ENCODE results near the gene MSMO1. TPM values are rescaled to one million over a fixed set of nuclear protein-coding genes. Genes with fewer than 3 reads are reported as not detected.

The MSMO1 gene
- total and polyA plus RNA-seq, 2 of the 8 experiments (the other 6 are each of a cell fraction or from before 2014, with no cell fraction given), result 79.8 to 109 TPM

GRCh38 chr4:165294907-165295306, 32.6 kb upstream of the MSMO1 start:
- Histone ChIP-seq H3K56ac (replicated peaks; ENCODE audit: insufficient read length, low read depth, low read length) (no peak overlapping the region), H2BK5ac (ENCODE audit: low read depth, low read length) (no peak overlapping the region), H2BK120ac (replicated peaks; ENCODE audit: low read depth, low read length) (no peak overlapping the region), H3K27ac (ENCODE audit: low read depth, low read length) (no peak overlapping the region), H4K20me1 (replicated peaks in 1 of 2; ENCODE audit: control insufficient read depth in 1 of 2, insufficient read depth in 2 of 2, low read length in 2 of 2) (no peaks in the 10 kb centered on the region), H3K9me3 (ENCODE audit: insufficient read depth in 2 of 2, low read depth in 1 of 2, low read length in 1 of 2) (no peaks in the 10 kb centered on the region), H4K8ac (ENCODE audit: extremely low read depth, insufficient read depth, low read length) (no peak overlapping the region), H2AK5ac (ENCODE audit: low read depth, low read length) (no peak overlapping the region), H3K27me3 (replicated peaks in 1 of 4; ENCODE audit: control insufficient read depth in 3 of 4, extremely low read depth in 1 of 4, insufficient read depth in 3 of 4, low read length in 3 of 4) (no peaks in the 10 kb centered on the region), H3K4me1 (replicated peaks in 1 of 4; ENCODE audit: control insufficient read depth in 3 of 4, insufficient read depth in 4 of 4, low read length in 3 of 4) (no peaks in the 10 kb centered on the region), H3K14ac (ENCODE audit: insufficient read length) (no peak overlapping the region), H3K79me2 (ENCODE audit: control insufficient read depth in 1 of 2, insufficient read depth in 2 of 2, low read length in 2 of 2) (no peaks in the 10 kb centered on the region; a peak in 1 of 4 replicates), H2BK15ac (ENCODE audit: low read length) (no peak overlapping the region), H3K18ac (ENCODE audit: extremely low read depth, low read length) (no peak overlapping the region), H3K23ac (ENCODE audit: insufficient read length) (no peak overlapping the region), H3K4ac (replicated peaks; ENCODE audit: insufficient read length, low read depth, low read length) (no peak overlapping the region), H3K79me1 (ENCODE audit: low read depth, low read length) (no peaks in the 10 kb centered on the region), H2BK12ac (ENCODE audit: low read depth, low read length) (no peak overlapping the region), H3K4me3 (ENCODE audit: extremely low read depth in 1 of 4, insufficient read depth in 2 of 4, low read depth in 3 of 4, low read length in 4 of 4) (no peak overlapping the region), H3K9ac (replicated peaks in 1 of 4; ENCODE audit: extremely low read depth in 1 of 4, low read depth in 3 of 4, low read length in 3 of 4) (no peak overlapping the region), H3K4me2 (ENCODE audit: insufficient read depth in 1 of 2, low read depth in 2 of 2, low read length in 2 of 2) (no peak overlapping the region), H4K5ac (ENCODE audit: insufficient read length, low read depth, low read length) (no peak overlapping the region), H4K91ac (replicated peaks; ENCODE audit: insufficient read length, low read length) (no peak overlapping the region), H3K23me2 (ENCODE audit: low read depth, low read length) (no peaks in the 10 kb centered on the region), H2BK20ac (ENCODE audit: low read length) (no peak overlapping the region), H3K36me3 (ENCODE audit: control insufficient read depth in 2 of 4, insufficient read depth in 4 of 4, low read length in 3 of 4) (peaks cover 0 to 7% (median 2%) of the 10 kb centered on the region in 4 experiments; a peak in 2 of 8 replicates), H2AFZ (ENCODE audit: low read length) (no peak overlapping the region)
- no peak for TF ChIP-seq SRF (IDR thresholded peaks at IDR 0.05; ENCODE audit: low read depth, low read length)
- TF ChIP-seq JUN (IDR thresholded peaks at IDR 0.05; ENCODE audit: low read depth, low read length), result no peak
- TF ChIP-seq SP4 (IDR thresholded peaks at IDR 0.05; ENCODE audit: low read length), result no peak
- no peak for TF ChIP-seq POU5F1 (IDR thresholded peaks at IDR 0.05; ENCODE audit: low read depth, low read length)
- no peak for TF ChIP-seq EGR1 (IDR thresholded peaks at IDR 0.05; ENCODE audit: borderline replicate concordance, low read depth, low read length)
- TF ChIP-seq MAX (IDR thresholded peaks at IDR 0.05), result no peak
- no peak for TF ChIP-seq GABPA (IDR thresholded peaks at IDR 0.05; ENCODE audit: borderline replicate concordance, insufficient read depth, low read length)
- TF ChIP-seq RXRA (IDR thresholded peaks at IDR 0.05; ENCODE audit: insufficient read depth, low read depth, low read length), result no peak
- no peak for TF ChIP-seq RNF2 (IDR thresholded peaks at IDR 0.05; ENCODE audit: borderline replicate concordance, low read depth, low read length, missing control alignments, poor library complexity, severe bottlenecking)
- no peak for TF ChIP-seq FOSL1 (IDR thresholded peaks at IDR 0.05; ENCODE audit: insufficient read depth, low read depth, low read length)
- TF ChIP-seq BRCA1 (IDR thresholded peaks at IDR 0.05; ENCODE audit: low read depth, low read length), result no peak
- TF ChIP-seq KDM4A (IDR thresholded peaks at IDR 0.05; ENCODE audit: low read depth, low read length, severe bottlenecking), result no peak
- no peak for TF ChIP-seq SP1 (IDR thresholded peaks at IDR 0.05; ENCODE audit: low read depth, low read length)
- no peak for TF ChIP-seq SIN3A (conservative IDR thresholded peaks at IDR 0.05 in 1 of 2, IDR thresholded peaks at IDR 0.05 in 1 of 2; ENCODE audit: low read depth in 1 of 2, low read length in 2 of 2)
- no peak for TF ChIP-seq POLR2AphosphoS5 (IDR thresholded peaks at IDR 0.05; ENCODE audit: low read depth, low read length)
- WGBS, 2 experiments (ENCODE audit: extremely low coverage in 1 of 2, insufficient coverage in 1 of 2, insufficient read length in 1 of 2, insufficient replicate concordance in 2 of 2, low coverage in 1 of 2, low lambda C conversion rate in 2 of 2, missing lambda C conversion rate in 1 of 2), result 71% methylated on average over 5 of the region's 5 CpGs; no CpG with 5 or more reads in 1 of the 2 experiments
- DNase-seq (ENCODE audit: low read depth in 1 of 2, low spot score in 2 of 2), result no peak
- no peak for FAIRE-seq
- POLR2A ChIA-PET (ENCODE audit: partially characterized antibody), result no interaction called here
- CTCF ChIA-PET (ENCODE audit: partially characterized antibody), result interaction anchor here (1.0 kb wide), 1 partner anchor 163 kb away, joined by 4 read pairs; no protein-coding TSS in a partner anchor
